ENCODE data around the gene SOHLH2. TPM values are rescaled to one million over a fixed set of nuclear protein-coding genes. Genes with fewer than 3 reads are reported as not detected.

Gene SOHLH2
- total and polyA plus RNA-seq, 2 of the 4 experiments (the other 2 are of a cell fraction), result 0.17 to 0.18 TPM

DNA sequence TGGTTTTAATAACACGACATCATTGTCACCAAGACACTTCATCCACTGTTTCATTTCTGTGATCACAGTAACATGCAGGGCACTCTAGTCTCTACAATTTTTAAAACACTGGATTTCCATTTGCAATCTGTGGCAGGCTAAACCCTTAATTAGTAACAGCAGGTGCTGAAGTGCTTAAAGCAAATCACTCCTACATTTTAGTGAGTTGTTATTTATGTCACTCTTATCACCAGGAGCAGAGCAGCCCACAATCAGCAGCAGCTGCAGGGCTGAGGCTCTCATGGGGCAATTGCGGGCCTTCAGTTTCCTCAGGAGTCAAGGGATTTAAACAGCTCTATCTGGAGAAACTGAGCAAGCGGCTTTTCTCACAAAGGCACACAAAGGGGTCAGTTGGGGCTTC lies 1.6 kb downstream of the SOHLH2 start:
- H3K23ac ChIP-seq (ENCODE audit: low read depth, low read length), result no peak overlapping the region
- in situ Hi-C loops (cut with MboI; ENCODE audit: low sequenced_read_pairs), result no loop called here
- H3K56ac ChIP-seq (ENCODE audit: extremely low read depth, insufficient read depth, low read length), result no peak overlapping the region
- H3K4me3 ChIP-seq (ENCODE audit: insufficient read depth, low read depth, low read length), result no peak overlapping the region
- no peak overlapping the region for H2AK5ac ChIP-seq (ENCODE audit: low read depth, low read length)
- no peak overlapping the region for H3K4ac ChIP-seq (ENCODE audit: low read depth, low read length)
- H2BK15ac ChIP-seq (ENCODE audit: low read depth, low read length), result no peak overlapping the region
- H3K18ac ChIP-seq (ENCODE audit: low read depth, low read length), result no peak overlapping the region
- H2BK120ac ChIP-seq (ENCODE audit: low read depth, low read length), result no peak overlapping the region
- H3K79me1 ChIP-seq (ENCODE audit: low read depth in 1 of 2, low read length in 2 of 2), result no peaks in the 10 kb centered on the region
- DNase-seq (no peak), ATAC-seq (ENCODE audit: low read depth) (no peak)
- intact Hi-C loops (cut with micrococcal nuclease), result no loop called here
- no peak overlapping the region for H2BK5ac ChIP-seq (ENCODE audit: low read depth, low read length, poor library complexity, severe bottlenecking)
- H4K20me1 ChIP-seq (ENCODE audit: insufficient read depth, low read length), result no peaks in the 10 kb centered on the region
- no peak overlapping the region for H2BK20ac ChIP-seq (ENCODE audit: low read depth, low read length)
- ChIA-PET CTCF (no interaction called here), POLR2A (ENCODE audit: unreplicated experiment) (no interaction called here)
- no peaks in the 10 kb centered on the region for H3K4me1 ChIP-seq (ENCODE audit: control insufficient read depth, insufficient read depth, low read length)
- dilution Hi-C loops (cut with HindIII; ENCODE audit: low sequenced_read_pairs, unreplicated experiment), result no loop called here
- H3K9me3 ChIP-seq (ENCODE audit: control insufficient read depth, insufficient read depth, low read length), result no peaks in the 10 kb centered on the region
- no peak overlapping the region for H4K91ac ChIP-seq (ENCODE audit: insufficient read depth, low read depth, low read length)
- H4K5ac ChIP-seq (ENCODE audit: low read depth, low read length), result no peak overlapping the region
- H3K9ac ChIP-seq (ENCODE audit: low read depth, low read length), result no peak overlapping the region
- H3K36me3 ChIP-seq (ENCODE audit: control insufficient read depth, insufficient read depth, low read length), result no peaks in the 10 kb centered on the region
- no TSS peak for BruUV-seq (replicated peaks)
- no peak overlapping the region for H2AK9ac ChIP-seq (replicated peaks; ENCODE audit: low read depth, low read length, poor library complexity)
- no peak overlapping the region for H3K14ac ChIP-seq (replicated peaks; ENCODE audit: low read depth, low read length)
- H3K9me1 ChIP-seq (ENCODE audit: insufficient read depth, low read length), result no peaks in the 10 kb centered on the region
- H3K4me2 ChIP-seq (ENCODE audit: low read depth, low read length), result no peak overlapping the region
- H3K27me3 ChIP-seq (ENCODE audit: control insufficient read depth, insufficient read depth, low read length), result no peaks in the 10 kb centered on the region
- no peak overlapping the region for H2AFZ ChIP-seq (replicated peaks; ENCODE audit: low read length, poor library complexity)
- 40% methylated on average over 1 of the region's 3 CpGs; no CpG with 5 or more reads in 1 of the 2 experiments for WGBS, 2 experiments (ENCODE audit: extremely low coverage in 2 of 2, insufficient read length in 1 of 2)
- no peak overlapping the region for H4K8ac ChIP-seq (ENCODE audit: low read depth in 2 of 2, low read length in 2 of 2)
- H3K27ac ChIP-seq (ENCODE audit: insufficient read depth, low read length), result no peak overlapping the region
- TF ChIP-seq RCOR1 (IDR thresholded peaks at IDR 0.05; ENCODE audit: insufficient replicate concordance, low read length) (no peak), MXI1 (IDR thresholded peaks at IDR 0.05; ENCODE audit: borderline replicate concordance, low read depth, low read length) (no peak), RAD21 (IDR thresholded peaks at IDR 0.05; ENCODE audit: low read length) (no peak), CHD1 (IDR thresholded peaks at IDR 0.05; ENCODE audit: low read depth, low read length) (no peak), ELK1 (IDR thresholded peaks at IDR 0.05; ENCODE audit: borderline replicate concordance, low read depth, low read length) (no peak), BHLHE40 (IDR thresholded peaks at IDR 0.05; ENCODE audit: low read depth, low read length) (no peak), SMC3 (IDR thresholded peaks at IDR 0.05; ENCODE audit: low read depth, low read length) (no peak), POLR2A (IDR thresholded peaks at IDR 0.05; ENCODE audit: low read depth, low read length) (no peak), MAZ (IDR thresholded peaks at IDR 0.05; ENCODE audit: borderline replicate concordance, low read depth, low read length) (no peak), MAFK (IDR thresholded peaks at IDR 0.05; ENCODE audit: low read depth, low read length) (no peak), RFX5 (IDR thresholded peaks at IDR 0.05; ENCODE audit: low read depth, low read length) (no peak), FOS (IDR thresholded peaks at IDR 0.05; ENCODE audit: low read depth, low read length) (no peak), NFE2L2 (IDR thresholded peaks at IDR 0.05; ENCODE audit: low read depth, low read length) (no peak), CEBPB (IDR thresholded peaks at IDR 0.05; ENCODE audit: low read depth, low read length) (no peak)
- TF ChIP-seq, protein P1, sequence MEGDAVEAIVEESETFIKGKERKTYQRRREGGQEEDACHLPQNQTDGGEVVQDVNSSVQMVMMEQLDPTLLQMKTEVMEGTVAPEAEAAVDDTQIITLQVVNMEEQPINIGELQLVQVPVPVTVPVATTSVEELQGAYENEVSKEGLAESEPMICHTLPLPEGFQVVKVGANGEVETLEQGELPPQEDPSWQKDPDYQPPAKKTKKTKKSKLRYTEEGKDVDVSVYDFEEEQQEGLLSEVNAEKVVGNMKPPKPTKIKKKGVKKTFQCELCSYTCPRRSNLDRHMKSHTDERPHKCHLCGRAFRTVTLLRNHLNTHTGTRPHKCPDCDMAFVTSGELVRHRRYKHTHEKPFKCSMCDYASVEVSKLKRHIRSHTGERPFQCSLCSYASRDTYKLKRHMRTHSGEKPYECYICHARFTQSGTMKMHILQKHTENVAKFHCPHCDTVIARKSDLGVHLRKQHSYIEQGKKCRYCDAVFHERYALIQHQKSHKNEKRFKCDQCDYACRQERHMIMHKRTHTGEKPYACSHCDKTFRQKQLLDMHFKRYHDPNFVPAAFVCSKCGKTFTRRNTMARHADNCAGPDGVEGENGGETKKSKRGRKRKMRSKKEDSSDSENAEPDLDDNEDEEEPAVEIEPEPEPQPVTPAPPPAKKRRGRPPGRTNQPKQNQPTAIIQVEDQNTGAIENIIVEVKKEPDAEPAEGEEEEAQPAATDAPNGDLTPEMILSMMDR (conservative IDR thresholded peaks at IDR 0.05; ENCODE audit: low read depth, low read length), result no peak
- TF ChIP-seq, protein P2, sequence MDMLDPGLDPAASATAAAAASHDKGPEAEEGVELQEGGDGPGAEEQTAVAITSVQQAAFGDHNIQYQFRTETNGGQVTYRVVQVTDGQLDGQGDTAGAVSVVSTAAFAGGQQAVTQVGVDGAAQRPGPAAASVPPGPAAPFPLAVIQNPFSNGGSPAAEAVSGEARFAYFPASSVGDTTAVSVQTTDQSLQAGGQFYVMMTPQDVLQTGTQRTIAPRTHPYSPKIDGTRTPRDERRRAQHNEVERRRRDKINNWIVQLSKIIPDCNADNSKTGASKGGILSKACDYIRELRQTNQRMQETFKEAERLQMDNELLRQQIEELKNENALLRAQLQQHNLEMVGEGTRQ (IDR thresholded peaks at IDR 0.05; ENCODE audit: low read depth, low read length), result no peak
